GM23248 (cell line): ENCODE data around the gene GRAMD1B. TPM values are rescaled to one million over a fixed set of nuclear protein-coding genes. Genes with fewer than 3 reads are reported as not detected.

Experiments used
- DNase-seq: peaks from one replicate; pipeline ENCODE4 v3.0.0-alpha.2; 2015
- H2AFZ ChIP-seq: fragments of 200-600 bp; sonication (generic); 2 replicates; pipeline ENCODE4 v1.6.1; 2016; ENCODE audit warnings: antibody characterized with exemption
- H3F3A ChIP-seq: fragments of 200-600 bp; sonication (generic); 2 replicates; pipeline ENCODE4 v1.6.1; 2016; ENCODE audit warnings: mild to moderate bottlenecking, antibody characterized with exemption, mixed run types; ENCODE audit not compliant: insufficient read depth
- H3K27ac ChIP-seq: fragments of 200-600 bp; sonication (generic); 2 replicates; pipeline ENCODE4 v1.5.1; 2016; ENCODE audit warnings: mild to moderate bottlenecking
- H3K27me3 ChIP-seq: fragments of 200-600 bp; sonication (generic); replicated peaks from 2 replicates; pipeline ENCODE4 v1.6.1; 2016; ENCODE audit warnings: mild to moderate bottlenecking; ENCODE audit not compliant: insufficient read depth
- H3K36me3 ChIP-seq: fragments of 200-600 bp; sonication (generic); 2 replicates; pipeline ENCODE4 v1.6.1; 2016; ENCODE audit warnings: low read depth, mild to moderate bottlenecking
- H3K4me1 ChIP-seq: fragments of 200-600 bp; sonication (generic); 2 replicates; pipeline ENCODE4 v1.6.1; 2016; ENCODE audit warnings: mild to moderate bottlenecking; ENCODE audit not compliant: insufficient read depth
- H3K4me2 ChIP-seq: fragments of 200-600 bp; sonication (generic); one replicate; pipeline ENCODE4 v1.6.1; 2016; ENCODE audit warnings: mild to moderate bottlenecking; ENCODE audit not compliant: unreplicated experiment
- H3K4me3 ChIP-seq: fragments of 200-600 bp; sonication (generic); 2 replicates; pipeline ENCODE4 v1.5.1; 2016; ENCODE audit warnings: mild to moderate bottlenecking
- H3K79me2 ChIP-seq: fragments of 200-600 bp; sonication (generic); 2 replicates; pipeline ENCODE4 v1.6.1; 2016; ENCODE audit warnings: mild to moderate bottlenecking; ENCODE audit not compliant: insufficient read depth
- H3K9ac ChIP-seq: fragments of 200-600 bp; sonication (generic); 2 replicates; pipeline ENCODE4 v1.6.1; 2016; ENCODE audit warnings: mild to moderate bottlenecking
- H3K9me2 ChIP-seq: fragments of 200-600 bp; sonication (generic); 2 replicates; pipeline ENCODE4 v1.6.1; 2016; ENCODE audit warnings: mixed run types, mild to moderate bottlenecking, moderate library complexity; ENCODE audit not compliant: insufficient read depth
- H3K9me3 ChIP-seq: fragments of 200-600 bp; sonication (generic); one replicate; pipeline ENCODE4 v1.6.1; 2017; ENCODE audit warnings: low read depth
- H4K20me1 ChIP-seq: fragments of 200-600 bp; sonication (generic); 2 replicates; pipeline ENCODE4 v1.6.0; 2016; ENCODE audit not compliant: insufficient read depth
- EZH2 ChIP-seq: fragments of 200-600 bp; sonication (generic); IDR thresholded peaks from 2 replicates; pipeline ENCODE4 v1.6.1; 2018; ENCODE audit warnings: antibody characterized with exemption, mild to moderate bottlenecking; ENCODE audit not compliant: insufficient read depth, poor library complexity, severe bottlenecking
- EZH2phosphoT487 ChIP-seq: fragments of 200-600 bp; sonication (generic); IDR thresholded peaks from 2 replicates; pipeline ENCODE4 v1.6.1; 2018; ENCODE audit warnings: antibody characterized with exemption, moderate library complexity, mild to moderate bottlenecking, low read depth; ENCODE audit not compliant: insufficient read depth
- WGBS, 2 experiments: methylation state at CpG; one replicate each; pipeline ENCODE4 v1.1.6; 2015 to 2017; ENCODE audit warnings: low lambda C conversion rate in 2 of 2, low coverage in 1 of 2; ENCODE audit errors: missing lambda C conversion rate in 2 of 2; 5-methylcytosine and 5-hydroxymethylcytosine counted together
- in situ Hi-C: fragments of 300-500 bp; cut with MboI; formaldehyde crosslinking; loops from 2 replicates; pipeline ENCODE4 v1.15.0; 2020
- polyA plus RNA-seq: library from polyadenylated mRNA; unstranded; fragments of >200 nt; fragmentation: Nextera tagmentation; extraction: Ambion mirVana; gene quantifications from 2 replicates; pipeline ENCODE4 v1.2.1, GENCODE V29; 2016
- total RNA-seq: library from RNA; depleted of rRNA; stranded (reverse); fragments of >200 nt; shearing (Covaris generic); gene quantifications from 2 replicates; pipeline ENCODE4 v1.2.3, GENCODE V29; 2014

GRAMD1B gene
- total and polyA plus RNA-seq, 2 experiments from 2014 or later, result 4.1 to 14.8 TPM

- peak; percentile 59 for DNase-seq
- Histone ChIP-seq H3K4me2 (no peak overlapping the region), H3F3A (no peaks in the 10 kb centered on the region), H3K9me2 (no peaks in the 10 kb centered on the region), H3K4me3 (no peak overlapping the region), H3K27ac (no peak overlapping the region), H2AFZ (no peak overlapping the region), H3K9me3 (no peaks in the 10 kb centered on the region), H3K27me3 (no peaks in the 10 kb centered on the region), H3K36me3 (no peaks in the 10 kb centered on the region), H3K4me1 (no peaks in the 10 kb centered on the region), H4K20me1 (no peaks in the 10 kb centered on the region), H3K79me2 (no peaks in the 10 kb centered on the region), H3K9ac (no peak overlapping the region)
- TF ChIP-seq EZH2 (no peak), EZH2phosphoT487 (no peak)
- 68 to 75% methylated on average over 6 of the region's 6 CpGs for WGBS, 2 experiments
- in situ Hi-C loops, result no loop called here
Observed at GRCh38 chr11:123413636-123414035, 16.4 kb upstream of the GRAMD1B start.

- Histone ChIP-seq H3F3A (no peaks in the 10 kb centered on the region), H2AFZ (no peak overlapping the region), H3K27ac (no peak overlapping the region), H3K9me3 (no peaks in the 10 kb centered on the region), H3K4me3 (no peak overlapping the region), H3K4me2 (no peak overlapping the region), H3K4me1 (no peaks in the 10 kb centered on the region), H3K79me2 (no peaks in the 10 kb centered on the region), H3K27me3 (no peaks in the 10 kb centered on the region), H3K9ac (no peak overlapping the region), H3K9me2 (no peaks in the 10 kb centered on the region), H3K36me3 (no peaks in the 10 kb centered on the region), H4K20me1 (no peaks in the 10 kb centered on the region)
- peak; percentile 13 for DNase-seq
- in situ Hi-C loops, result no loop called here
- TF ChIP-seq EZH2phosphoT487 (no peak), EZH2 (no peak)
Observed at GRCh38 chr11:123416566-123416965, 13.5 kb upstream of the GRAMD1B start.

GRCh38 chr11:123418351-123419114 is 11.5 kb upstream of the GRAMD1B start:
- no peak for DNase-seq
- no peaks in the 10 kb centered on the region for H3K36me3 ChIP-seq
- no peaks in the 10 kb centered on the region for H3K9me3 ChIP-seq
- no peak for TF ChIP-seq EZH2
- no peak for TF ChIP-seq EZH2phosphoT487
- in situ Hi-C loops, result no loop called here
- H3K4me2 ChIP-seq, result no peak overlapping the region
- H3K27ac ChIP-seq, result no peak overlapping the region
- no peak overlapping the region for H3K4me3 ChIP-seq
- no peak overlapping the region for H2AFZ ChIP-seq
- no peaks in the 10 kb centered on the region for H3K79me2 ChIP-seq
- H3K9me2 ChIP-seq, result no peaks in the 10 kb centered on the region
- no peaks in the 10 kb centered on the region for H3K4me1 ChIP-seq
- 73% methylated on average over 4 of the region's 4 CpGs for WGBS, 2 experiments
- no peaks in the 10 kb centered on the region for H3K27me3 ChIP-seq
- H3F3A ChIP-seq, result peaks cover 4% of the 10 kb centered on the region; the same call in 1 of the 2 replicates
- H3K9ac ChIP-seq, result no peak overlapping the region
- no peaks in the 10 kb centered on the region for H4K20me1 ChIP-seq

- 92 to 96% methylated on average over 4 of the region's 4 CpGs for WGBS, 2 experiments
- H3K27me3 ChIP-seq, result no peaks in the 10 kb centered on the region
- TF ChIP-seq EZH2phosphoT487, result no peak
- TF ChIP-seq EZH2, result no peak
Observed at GRCh38 chr11:123419731-123420452, 10.2 kb upstream of the GRAMD1B start.

More at GRCh38 chr11:123419731-123420452, 10.2 kb upstream of the GRAMD1B start:
- in situ Hi-C loops, result no loop called here
- no peak for DNase-seq
- Histone ChIP-seq H3K9me2 (no peaks in the 10 kb centered on the region), H3K9me3 (no peaks in the 10 kb centered on the region), H3K4me2 (no peak overlapping the region), H2AFZ (no peak overlapping the region), H3K27ac (no peak overlapping the region), H3K79me2 (no peaks in the 10 kb centered on the region), H4K20me1 (no peaks in the 10 kb centered on the region), H3F3A (peaks cover 5% of the 10 kb centered on the region; the same call in 1 of the 2 replicates), H3K4me1 (no peaks in the 10 kb centered on the region), H3K9ac (no peak overlapping the region), H3K36me3 (no peaks in the 10 kb centered on the region), H3K4me3 (no peak overlapping the region)
